IMR-90 (cell line): ENCODE measurements around the gene RAB1B. TPM values are rescaled to one million over a fixed set of nuclear protein-coding genes. Genes with fewer than 3 reads are reported as not detected.

Experiments
- ATAC-seq: fragments of 200-7000 bp; cut with Tn5 transposase; 2 replicates; pipeline ENCODE4 v1.9.1; 2020; ENCODE audit warnings: low read depth, mild to moderate bottlenecking, moderate library complexity
- BruUV-seq: library from RNA; stranded (reverse); fragments of 400-500 nt; replicated peaks from 2 replicates; lab custom pipeline; 2021; lab: Mats Ljungman, UMichigan
- CTCF ChIA-PET: fragments of 300-600 bp; formaldehyde crosslinking; extraction: SDS; loops from one replicate; lab custom pipeline; 2021; ENCODE audit warnings: antibody characterized with exemption; lab: Yijun Ruan, JAX
- POLR2A ChIA-PET: fragments of 300-600 bp; sonication (Branson Sonifier 250); formaldehyde crosslinking; loops from one replicate; lab custom pipeline; 2022; ENCODE audit warnings: antibody characterized with exemption; ENCODE audit not compliant: unreplicated experiment; lab: Charles Lee
- DNase-seq: peaks from one replicate; pipeline ENCODE4 v3.0.0; 2013
- H2AFZ ChIP-seq: replicated peaks from 2 replicates; pipeline ENCODE3; 2013; ENCODE audit warnings: low read length, mild to moderate bottlenecking; ENCODE audit not compliant: poor library complexity
- H2AK5ac ChIP-seq: 2 replicates; pipeline ENCODE4 v1.6.1; 2013; ENCODE audit warnings: low read depth, low read length, inconsistent platforms
- H2AK9ac ChIP-seq: replicated peaks from 2 replicates; pipeline ENCODE3; 2013; ENCODE audit warnings: mild to moderate bottlenecking, low read depth, low read length, moderate library complexity; ENCODE audit not compliant: poor library complexity
- H2BK120ac ChIP-seq: 2 replicates; pipeline ENCODE4 v1.6.1; 2013; ENCODE audit warnings: low read depth, low read length, inconsistent platforms
- H2BK15ac ChIP-seq: 3 replicates; pipeline ENCODE4 v1.6.1; 2013; ENCODE audit warnings: low read depth, low read length, inconsistent platforms
- H2BK20ac ChIP-seq: 2 replicates; pipeline ENCODE4 v1.6.1; 2013; ENCODE audit warnings: low read depth, mild to moderate bottlenecking, inconsistent platforms, low read length, moderate library complexity
- H2BK5ac ChIP-seq: 2 replicates; pipeline ENCODE4 v1.6.1; 2013; ENCODE audit warnings: mild to moderate bottlenecking, low read depth, low read length, inconsistent platforms; ENCODE audit not compliant: poor library complexity, severe bottlenecking
- H3K14ac ChIP-seq: replicated peaks from 2 replicates; pipeline ENCODE4 v1.6.1; 2013; ENCODE audit warnings: low read depth, low read length, inconsistent platforms
- H3K18ac ChIP-seq: 2 replicates; pipeline ENCODE4 v1.6.1; 2013; ENCODE audit warnings: low read depth, low read length, control low read depth
- H3K23ac ChIP-seq: 2 replicates; pipeline ENCODE4 v1.6.1; 2013; ENCODE audit warnings: low read depth, low read length, inconsistent platforms
- H3K27ac ChIP-seq: 2 replicates; pipeline ENCODE4 v1.5.1; 2013; ENCODE audit warnings: mild to moderate bottlenecking, control low read depth, low read length; ENCODE audit not compliant: insufficient read depth
- H3K27me3 ChIP-seq: 2 replicates; pipeline ENCODE4 v1.6.1; 2013; ENCODE audit warnings: low read length; ENCODE audit not compliant: control insufficient read depth, insufficient read depth
- H3K36me3 ChIP-seq: 2 replicates; pipeline ENCODE4 v1.6.1; 2013; ENCODE audit warnings: low read length, mixed read lengths; ENCODE audit not compliant: control insufficient read depth, insufficient read depth
- H3K4ac ChIP-seq: 2 replicates; pipeline ENCODE4 v1.6.1; 2013; ENCODE audit warnings: low read depth, low read length, inconsistent platforms
- H3K4me1 ChIP-seq: 2 replicates; pipeline ENCODE4 v1.6.1; 2013; ENCODE audit warnings: low read length, mixed read lengths; ENCODE audit not compliant: control insufficient read depth, insufficient read depth
- H3K4me2 ChIP-seq: 2 replicates; pipeline ENCODE4 v1.6.1; 2013; ENCODE audit warnings: low read depth, mild to moderate bottlenecking, control low read depth, low read length, moderate library complexity
- H3K4me3 ChIP-seq: 2 replicates; pipeline ENCODE4 v1.5.1; 2013; ENCODE audit warnings: low read depth, mild to moderate bottlenecking, control low read depth, low read length, moderate library complexity; ENCODE audit not compliant: insufficient read depth
- H3K56ac ChIP-seq: 2 replicates; pipeline ENCODE4 v1.6.1; 2013; ENCODE audit warnings: low read length, inconsistent platforms; ENCODE audit not compliant: insufficient read depth; ENCODE audit errors: extremely low read depth
- H3K79me1 ChIP-seq, 2 experiments: 2 replicates each; pipeline ENCODE4 v1.6.1; 2013; ENCODE audit warnings: low read length in 2 of 2, inconsistent platforms in 1 of 2, low read depth in 1 of 2
- H3K9ac ChIP-seq: 2 replicates; pipeline ENCODE4 v1.6.1; 2013; ENCODE audit warnings: low read depth, low read length, control low read depth
- H3K9me1 ChIP-seq: 2 replicates; pipeline ENCODE4 v1.6.1; 2013; ENCODE audit warnings: low read length, inconsistent platforms; ENCODE audit not compliant: insufficient read depth
- H3K9me3 ChIP-seq: 2 replicates; pipeline ENCODE4 v1.6.1; 2013; ENCODE audit warnings: low read length; ENCODE audit not compliant: control insufficient read depth, insufficient read depth
- H4K20me1 ChIP-seq: 2 replicates; pipeline ENCODE4 v1.6.1; 2013; ENCODE audit warnings: low read length, inconsistent platforms; ENCODE audit not compliant: insufficient read depth
- H4K5ac ChIP-seq: 2 replicates; pipeline ENCODE4 v1.6.1; 2013; ENCODE audit warnings: mild to moderate bottlenecking, low read depth, low read length, control low read depth
- H4K8ac ChIP-seq, 2 experiments: 2 replicates each; pipeline ENCODE4 v1.6.1; 2013; ENCODE audit warnings: low read depth in 2 of 2, low read length in 2 of 2, control low read depth in 1 of 2, inconsistent platforms in 1 of 2
- H4K91ac ChIP-seq: 2 replicates; pipeline ENCODE4 v1.6.1; 2013; ENCODE audit warnings: low read depth, low read length, inconsistent platforms; ENCODE audit not compliant: insufficient read depth
- BHLHE40 ChIP-seq: fragments of 150-350 bp; IDR thresholded peaks from 2 replicates; pipeline ENCODE4 v1.6.1; 2016; ENCODE audit warnings: mild to moderate bottlenecking, low read depth, low read length
- CEBPB ChIP-seq: IDR thresholded peaks from 2 replicates; pipeline ENCODE4 v1.6.1; 2012; ENCODE audit warnings: low read depth, low read length, improper control_type of control experiment
- CHD1 ChIP-seq: IDR thresholded peaks from 2 replicates; pipeline ENCODE4 v1.6.1; 2012; ENCODE audit warnings: low read depth, low read length, improper control_type of control experiment
- CTCF ChIP-seq: conservative IDR thresholded peaks from 2 replicates; pipeline ENCODE4 v1.5.1; 2012; ENCODE audit warnings: mild to moderate bottlenecking, low read depth, low read length, improper control_type of control experiment
- FOS ChIP-seq: fragments of 150-350 bp; IDR thresholded peaks from 2 replicates; pipeline ENCODE4 v1.6.1; 2016; ENCODE audit warnings: low read depth, low read length
- MAZ ChIP-seq: IDR thresholded peaks from 2 replicates; pipeline ENCODE4 v1.6.1; 2012; ENCODE audit warnings: low read depth, mild to moderate bottlenecking, low read length, improper control_type of control experiment, moderate library complexity, borderline replicate concordance
- MXI1 ChIP-seq: IDR thresholded peaks from 2 replicates; pipeline ENCODE4 v1.6.1; 2012; ENCODE audit warnings: low read depth, mild to moderate bottlenecking, low read length, moderate library complexity, borderline replicate concordance
- POLR2A ChIP-seq: IDR thresholded peaks from 2 replicates; pipeline ENCODE4 v1.6.1; 2012; ENCODE audit warnings: mild to moderate bottlenecking, low read depth, low read length
- RAD21 ChIP-seq: IDR thresholded peaks from 2 replicates; pipeline ENCODE4 v1.6.1; 2012; ENCODE audit warnings: low read length, improper control_type of control experiment
- RFX5 ChIP-seq: IDR thresholded peaks from 2 replicates; pipeline ENCODE4 v1.8.0; 2012; ENCODE audit warnings: low read depth, mild to moderate bottlenecking, low read length, moderate library complexity
- SMC3 ChIP-seq: fragments of 150-350 bp; IDR thresholded peaks from 2 replicates; pipeline ENCODE4 v1.6.1; 2016; ENCODE audit warnings: low read depth, mild to moderate bottlenecking, antibody characterized with exemption, low read length, moderate library complexity
- USF2 ChIP-seq: fragments of 150-350 bp; IDR thresholded peaks from 2 replicates; pipeline ENCODE4 v1.6.1; 2017; ENCODE audit warnings: mild to moderate bottlenecking, antibody characterized with exemption, low read length, low read depth
- WGBS, 2 experiments: methylation state at CpG; one replicate each; pipeline versions ENCODE4 v1.1.5 to v1.1.7; 2013; ENCODE audit warnings: missing lambda C conversion rate in 2 of 2; ENCODE audit not compliant: insufficient read length in 1 of 2; ENCODE audit errors: extremely low coverage in 2 of 2; 5-methylcytosine and 5-hydroxymethylcytosine counted together
- dilution Hi-C: fragments of 300-500 bp; cut with HindIII; formaldehyde crosslinking; loops from one replicate; pipeline ENCODE4 v1.14.3; 2018; ENCODE audit warnings: low sequenced_read_pairs; ENCODE audit not compliant: unreplicated experiment
- in situ Hi-C: fragments of 300-500 bp; cut with MboI; formaldehyde crosslinking; loops from 3 replicates; pipeline ENCODE4 v1.14.3; 2019; ENCODE audit warnings: low sequenced_read_pairs, inconsistent platforms, mixed read lengths
- intact Hi-C: fragments of 100-400 bp; cut with micrococcal nuclease; formaldehyde crosslinking; loops from 2 replicates; pipeline ENCODE4 v1.10.0; 2022
- polyA plus RNA-seq, 3 experiments: library from polyadenylated mRNA; depleted of rRNA; stranded (reverse); fragments of >200 nt; gene quantifications; 2 replicates each; pipeline ENCODE4 v1.2.3, GENCODE V29; 2012; ENCODE audit warnings: low replicate concordance in 1 of 3
- total RNA-seq: library from RNA; depleted of rRNA; stranded (reverse); fragments of >200 nt; gene quantifications from 2 replicates; pipeline ENCODE4 v1.2.3, GENCODE V29; 2012

RAB1B gene
- total and polyA plus RNA-seq, 2 of the 4 experiments (the other 2 are of a cell fraction): 83.7 to 248 TPM

- TF ChIP-seq RFX5: no peak
These were observed 43.1 kb downstream of the RAB1B start (continued) for GRCh38 chr11:66311470-66311964.

- DNase-seq (peak; percentile 89), ATAC-seq (peak; percentile 51)
- H3K27me3 ChIP-seq: peaks cover 4% of the 10 kb centered on the region
- H3K9ac ChIP-seq: peak overlapping the region; percentile 20
- peak overlapping the region; percentile 63 for H3K4me3 ChIP-seq
- no peak overlapping the region for H3K56ac ChIP-seq
- peak overlapping the region; percentile 48 for H3K27ac ChIP-seq
- peak overlapping the region; percentile 11; the same call in 1 of the 3 replicates for H2BK15ac ChIP-seq
- POLR2A ChIA-PET: interaction anchor here (0.6 to 2.9 kb wide), 8 partner anchors 10 to 485 kb away, joined by 3 to 23 read pairs (median 4); partner anchors contain the start of gene RIN1
- H3K18ac ChIP-seq: peak overlapping the region; percentile 67
- H2BK20ac ChIP-seq: peak overlapping the region; percentile 13; the same call in 1 of the 2 replicates
- peak overlapping the region; percentile 50 for H3K14ac ChIP-seq
- peak overlapping the region; percentile 75 for H2BK120ac ChIP-seq
- peaks cover 0 to 31% of the 10 kb centered on the region in 2 experiments; a peak in 2 of 4 replicates for H3K79me1 ChIP-seq
- peaks cover 14% of the 10 kb centered on the region for H3K4me1 ChIP-seq
- H4K20me1 ChIP-seq: peaks cover 39% of the 10 kb centered on the region
- no peaks in the 10 kb centered on the region for H3K36me3 ChIP-seq
- H4K91ac ChIP-seq: peak overlapping the region; percentile 45; the same call in 1 of the 2 replicates
- H3K23ac ChIP-seq: no peak overlapping the region
- H4K8ac ChIP-seq: peak overlapping the region in 1 of 2 experiments; percentile 65; a peak in 2 of 4 replicates
- TF ChIP-seq CEBPB: no peak
- TF ChIP-seq POLR2A: peak; percentile 46
- TF ChIP-seq SMC3: peak; percentile 97
- TF ChIP-seq USF2: peak; percentile 13; the same call in 1 of the 2 replicates
- TF ChIP-seq BHLHE40: no peak; the same call in 1 of the 2 replicates
- peak; percentile 42; the same call in 1 of the 2 replicates for TF ChIP-seq CHD1
- TF ChIP-seq RAD21: peak; percentile 97
- no peak for TF ChIP-seq FOS
- peak; percentile 22; the same call in 1 of the 2 replicates for TF ChIP-seq MXI1
- peak; percentile 11 for TF ChIP-seq MAZ
- TF ChIP-seq CTCF: peak; percentile 97
- peak overlapping the region; percentile 94 for H2AFZ ChIP-seq
- intact Hi-C loops: loop anchor here (1.0 kb wide), 3 partner anchors 16 to 74 kb away; partner anchors contain the start of gene RIN1
- H2AK9ac ChIP-seq: peak overlapping the region; percentile 84
- dilution Hi-C loops: no loop called here
- in situ Hi-C loops: no loop called here
- 0% methylated on average over 14 of the region's 44 CpGs; no CpG with 5 or more reads in 1 of the 2 experiments for WGBS, 2 experiments
- peak overlapping the region; percentile 68 for H2BK5ac ChIP-seq
- H3K4me2 ChIP-seq: peak overlapping the region; percentile 92
- no peaks in the 10 kb centered on the region for H3K9me1 ChIP-seq
- BruUV-seq: no TSS peak
- H3K9me3 ChIP-seq: no peaks in the 10 kb centered on the region
- H2AK5ac ChIP-seq: 0 out of 2 replicates have a peak overlapping the region, but pooled peaks have one; percentile 18
- CTCF ChIA-PET: interaction anchor here (0.5 to 2.4 kb wide), 13 partner anchors 10 to 79 kb away, joined by 3 to 17 read pairs (median 5); partner anchors contain the start of genes B4GAT1, BRMS1 and RIN1
- H4K5ac ChIP-seq: 0 out of 2 replicates have a peak overlapping the region, but pooled peaks have one; percentile 51
- H3K4ac ChIP-seq: peak overlapping the region; percentile 69
These were observed 43.6 kb downstream of the RAB1B start for GRCh38 chr11:66311965-66312548.
